Measurements from ENCODE around the gene JAKMIP2.
"Not testable (repeated sequence)": the region's sequence is repeated elsewhere in the genome, so short reads cannot be mapped to it uniquely, and the experiment has no call there.

DNA sequence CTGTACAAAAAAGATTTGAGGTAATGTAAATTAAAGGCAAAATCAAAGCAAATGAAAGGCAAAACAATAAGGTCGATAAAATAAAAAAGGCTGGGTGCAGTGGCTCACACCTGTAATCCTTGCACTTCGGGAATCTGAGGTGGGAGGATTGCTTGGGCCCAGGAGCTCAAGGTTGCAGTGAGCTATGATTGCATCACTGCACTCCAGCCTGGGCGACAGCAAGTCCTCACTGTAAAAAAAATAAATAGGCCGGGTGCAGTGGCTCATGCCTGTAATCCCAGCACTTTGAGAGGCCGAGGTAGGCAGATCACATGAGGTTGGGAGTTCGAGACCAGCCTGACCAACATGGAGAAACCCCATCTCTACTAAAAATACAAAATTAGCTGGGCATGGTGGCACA is 200.3 kb downstream of the JAKMIP2 start:
- TF ChIP-seq EZH2 (IDR thresholded peaks at IDR 0.05); POLR2AphosphoS5 (IDR thresholded peaks at IDR 0.05; ENCODE audit: borderline replicate concordance, low read depth, low read length): not testable (repeated sequence)

Measured in SK-N-MC (cell line).